ENCODE data around the gene NDP.

DNA sequence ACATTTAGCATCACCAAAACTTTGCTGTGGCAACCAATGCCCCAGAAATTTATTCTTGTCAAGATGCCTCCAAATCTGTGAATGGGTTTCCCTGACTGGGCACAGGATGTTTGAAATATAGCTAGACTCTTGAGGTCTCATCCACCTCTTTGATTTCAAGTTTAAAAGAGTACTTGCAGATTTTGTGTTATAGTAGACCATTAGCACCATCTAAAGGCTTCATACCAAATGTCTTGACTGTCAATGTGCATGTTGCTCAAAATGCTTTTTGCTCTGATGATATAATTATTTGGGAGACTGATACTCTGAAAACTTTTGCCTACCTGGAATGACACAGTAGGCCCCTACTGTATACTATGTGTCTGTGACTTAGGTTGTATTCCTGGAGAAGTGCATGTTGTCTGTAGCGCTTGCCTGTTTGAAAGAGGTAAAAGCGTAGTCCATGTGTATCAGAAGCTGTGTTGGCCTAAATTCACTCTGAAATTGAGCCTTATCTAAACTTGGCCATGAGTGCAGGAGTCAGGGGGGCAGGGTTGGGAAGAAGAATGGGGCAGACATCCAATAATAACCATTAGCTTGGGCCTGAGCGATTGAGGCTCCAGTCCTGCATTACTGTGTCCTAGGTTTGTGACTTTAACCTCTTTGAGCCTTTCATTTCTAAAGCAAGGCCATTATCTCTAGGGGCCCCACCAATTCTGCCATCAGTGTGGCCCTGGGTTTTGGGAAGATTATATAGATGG, 33.8 kb downstream of the NDP start:
- TF ChIP-seq CTCF (IDR thresholded peaks at IDR 0.05) (peak; percentile 24 to 37 (median 34)), POLR2A (IDR thresholded peaks at IDR 0.05) (no peak)

All from right lobe of liver (tissue), 4 donors.